ENCODE results near the gene NCAPH2.
"Not testable (repeated sequence)": the region's sequence is repeated elsewhere in the genome, so short reads cannot be mapped to it uniquely, and the experiment has no call there.

Gene NCAPH2

GRCh38 chr22:50530877-50531545 lies 23.0 kb downstream of the NCAPH2 start:
- peak; percentile 73 to 85 for DNase-seq (ENCODE audit: low read depth in 2 of 2)

GRCh38 chr22:50531546-50531961 lies 23.5 kb downstream of the NCAPH2 start:
- no peak for DNase-seq (ENCODE audit: low read depth in 2 of 2)

- no peak for DNase-seq (ENCODE audit: low read depth in 2 of 2)
Measured at GRCh38 chr22:50531962-50532674, 24.1 kb downstream of the NCAPH2 start.

DNA sequence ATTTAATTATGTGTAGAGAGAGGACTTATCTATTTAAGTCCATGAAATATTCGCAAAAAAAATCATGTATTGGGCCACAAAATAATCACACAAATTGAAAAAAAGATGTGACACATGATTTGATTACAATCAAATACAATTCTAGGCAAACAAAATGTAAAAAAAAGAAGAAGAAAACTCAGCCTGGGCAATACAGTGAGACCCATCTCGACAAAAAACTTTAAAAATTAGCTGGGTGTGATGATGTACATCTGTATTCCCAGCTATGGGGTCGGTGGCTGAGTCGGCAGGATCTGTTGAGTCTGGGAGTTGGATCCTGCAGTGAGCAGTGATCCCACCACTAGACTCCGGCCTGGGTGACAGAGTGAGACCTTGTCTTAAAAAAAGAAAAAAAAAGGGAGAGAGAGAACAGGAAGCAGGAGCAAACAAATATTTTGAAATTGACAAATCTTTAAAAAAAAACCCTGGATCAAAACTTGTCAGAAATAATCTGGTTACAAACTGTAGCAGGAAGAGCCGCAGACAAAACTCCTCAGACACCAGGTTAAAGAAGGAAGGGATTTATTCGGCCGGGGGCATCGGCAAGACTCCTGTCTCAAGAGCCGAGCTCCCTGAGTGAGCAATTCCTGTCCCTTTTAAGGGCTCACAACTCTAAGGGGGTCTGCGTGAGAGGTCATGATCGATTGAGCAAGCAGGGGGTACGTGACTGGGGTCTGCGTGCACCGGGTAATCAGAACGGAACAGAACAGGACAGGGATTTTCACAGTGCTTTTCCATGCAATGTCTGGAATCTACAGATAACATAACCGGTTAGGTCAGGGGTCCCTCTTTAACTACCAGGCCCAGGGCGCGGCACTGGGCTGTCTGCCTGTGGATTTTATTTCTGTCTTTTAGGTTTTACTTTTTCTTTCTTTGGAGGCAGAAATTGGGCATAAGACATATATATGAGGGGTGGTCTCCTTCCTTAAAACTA lies 25.1 kb downstream of the NCAPH2 start:
- no peak for DNase-seq (ENCODE audit: low read depth in 2 of 2)

DNA sequence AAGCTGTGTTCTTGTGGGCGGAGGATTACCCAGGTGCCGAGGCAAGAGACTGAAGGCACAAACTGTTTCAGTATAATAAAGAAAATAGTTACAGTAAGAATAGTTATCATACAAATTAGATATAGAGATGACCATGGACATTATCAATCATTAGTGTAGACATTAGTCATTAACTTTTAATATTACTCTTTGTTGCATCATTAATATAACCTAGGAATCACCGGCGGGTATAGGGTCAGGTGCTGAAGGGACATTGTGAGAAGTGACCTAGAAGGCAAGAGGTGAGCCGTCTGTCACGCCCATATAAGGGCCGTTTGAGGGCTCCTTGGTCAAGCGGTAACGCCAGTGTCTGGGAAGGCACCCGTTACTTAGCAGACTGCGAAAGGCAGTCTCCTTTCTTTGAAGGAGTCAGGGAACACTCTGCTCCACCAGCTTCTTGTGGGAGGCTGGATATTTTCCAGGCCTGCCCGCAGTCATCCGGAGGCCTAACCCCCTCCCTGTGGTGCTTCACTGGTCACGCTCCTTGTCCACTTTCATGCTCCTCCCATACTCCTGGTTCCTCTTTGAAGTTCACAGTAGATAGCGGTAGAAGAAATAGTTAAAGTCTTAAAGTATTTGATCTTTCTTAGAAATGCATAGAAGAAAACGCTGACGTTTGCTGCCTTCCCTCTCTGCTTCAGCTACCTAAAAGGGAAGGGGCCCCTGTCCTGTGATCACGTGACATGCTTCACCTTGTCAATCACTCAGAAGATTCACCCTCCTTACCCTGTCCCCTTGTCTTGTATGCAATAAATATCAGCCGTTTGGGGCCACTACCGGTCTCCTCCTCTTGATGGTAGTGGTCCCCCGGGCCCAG lies 26.1 kb downstream of the NCAPH2 start:
- DNase-seq (ENCODE audit: low read depth in 2 of 2), result not testable (repeated sequence)

DNA sequence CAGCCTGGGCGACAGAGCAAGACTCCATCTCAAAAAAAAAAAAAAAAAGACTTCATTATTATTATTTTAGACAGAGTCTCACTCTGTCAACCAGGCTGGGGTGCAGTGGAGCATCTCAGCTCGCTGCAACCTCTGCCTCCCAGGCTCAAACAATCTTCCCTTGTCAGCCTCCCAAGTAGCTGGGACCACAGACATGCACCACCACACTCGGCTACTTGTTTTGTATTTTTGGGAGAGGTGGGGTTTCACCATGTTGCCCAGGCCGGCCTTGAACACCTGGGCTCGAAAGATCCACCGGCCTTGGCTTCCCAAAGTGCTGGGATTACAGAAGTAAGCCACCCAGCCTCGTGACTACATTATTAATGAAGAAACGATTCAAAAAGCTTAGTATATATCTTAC lies 27.1 kb downstream of the NCAPH2 start:
- DNase-seq (ENCODE audit: low read depth in 2 of 2), result no peak

DNA sequence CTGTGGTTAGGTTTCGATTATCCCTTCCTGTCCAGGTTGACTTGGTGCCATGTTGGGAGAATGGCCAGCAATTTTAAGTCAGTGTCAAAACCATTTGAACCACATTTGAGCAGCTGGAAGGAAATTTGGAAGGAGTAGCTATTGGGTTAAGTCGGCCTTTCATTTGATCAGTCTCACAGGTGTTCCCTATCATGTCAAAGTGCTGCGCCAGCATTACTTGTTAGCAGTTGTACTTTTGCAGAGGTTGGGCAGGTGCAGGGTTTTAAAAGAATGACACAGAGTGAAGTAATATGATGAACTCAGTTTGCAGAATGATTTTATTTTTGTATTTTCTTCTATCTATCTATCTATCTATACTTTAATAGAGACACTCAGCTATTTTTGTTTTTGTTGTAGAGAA lies 28.2 kb downstream of the NCAPH2 start:
- DNase-seq (ENCODE audit: low read depth in 2 of 2), result no peak

GRCh38 chr22:50537765-50538164 lies 29.7 kb downstream of the NCAPH2 start:
- no peak for DNase-seq (ENCODE audit: low read depth in 2 of 2)

GRCh38 chr22:50540381-50540780 lies 32.4 kb downstream of the NCAPH2 start:
- DNase-seq (ENCODE audit: low read depth in 2 of 2), result no peak

- not testable (repeated sequence) for DNase-seq (ENCODE audit: low read depth in 2 of 2)
Measured at GRCh38 chr22:50541667-50542026, 33.6 kb downstream of the NCAPH2 start.

- DNase-seq (ENCODE audit: low read depth in 2 of 2), result no peak
Measured at GRCh38 chr22:50542416-50542927, 34.4 kb downstream of the NCAPH2 start.

- DNase-seq (ENCODE audit: low read depth in 2 of 2), result peak; percentile 83 to 86
Measured at GRCh38 chr22:50544078-50544745, 36.2 kb downstream of the NCAPH2 start.

DNA sequence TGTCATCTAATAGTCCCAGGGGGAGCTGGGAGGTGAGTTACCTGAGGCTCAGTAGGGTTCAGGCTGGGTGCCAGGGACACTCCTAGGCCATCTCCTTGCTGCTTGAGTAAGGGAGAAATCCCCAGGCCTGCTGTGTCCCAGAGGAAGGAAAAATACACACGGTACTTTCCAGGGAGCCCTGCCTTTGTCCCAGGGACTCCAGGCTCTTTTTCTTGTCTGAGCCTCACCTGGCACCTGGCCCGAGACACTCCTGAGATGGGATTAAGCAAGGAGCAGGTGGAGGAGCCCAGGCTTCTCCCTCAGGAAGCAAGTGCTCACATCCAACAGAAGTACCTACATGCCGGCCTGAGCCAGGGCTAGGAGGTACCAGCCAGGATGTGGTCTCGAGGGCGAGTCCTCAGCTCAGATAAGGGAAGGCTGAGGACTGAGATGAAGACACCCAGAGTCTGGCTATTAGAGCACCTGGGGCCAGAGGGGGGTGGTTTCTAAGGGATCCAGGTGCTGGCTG lies 36.8 kb downstream of the NCAPH2 start:
- no peak for DNase-seq (ENCODE audit: low read depth in 2 of 2)

- no peak for DNase-seq (ENCODE audit: low read depth in 2 of 2)
Measured at GRCh38 chr22:50545522-50546325, 37.7 kb downstream of the NCAPH2 start, which contains the start of gene KLHDC7B. Gene KLHDC7B, plus strand, starts transcription at chr22:50545899. Its CDS starts 345 bp downstream, at chr22:50546244.

DNA sequence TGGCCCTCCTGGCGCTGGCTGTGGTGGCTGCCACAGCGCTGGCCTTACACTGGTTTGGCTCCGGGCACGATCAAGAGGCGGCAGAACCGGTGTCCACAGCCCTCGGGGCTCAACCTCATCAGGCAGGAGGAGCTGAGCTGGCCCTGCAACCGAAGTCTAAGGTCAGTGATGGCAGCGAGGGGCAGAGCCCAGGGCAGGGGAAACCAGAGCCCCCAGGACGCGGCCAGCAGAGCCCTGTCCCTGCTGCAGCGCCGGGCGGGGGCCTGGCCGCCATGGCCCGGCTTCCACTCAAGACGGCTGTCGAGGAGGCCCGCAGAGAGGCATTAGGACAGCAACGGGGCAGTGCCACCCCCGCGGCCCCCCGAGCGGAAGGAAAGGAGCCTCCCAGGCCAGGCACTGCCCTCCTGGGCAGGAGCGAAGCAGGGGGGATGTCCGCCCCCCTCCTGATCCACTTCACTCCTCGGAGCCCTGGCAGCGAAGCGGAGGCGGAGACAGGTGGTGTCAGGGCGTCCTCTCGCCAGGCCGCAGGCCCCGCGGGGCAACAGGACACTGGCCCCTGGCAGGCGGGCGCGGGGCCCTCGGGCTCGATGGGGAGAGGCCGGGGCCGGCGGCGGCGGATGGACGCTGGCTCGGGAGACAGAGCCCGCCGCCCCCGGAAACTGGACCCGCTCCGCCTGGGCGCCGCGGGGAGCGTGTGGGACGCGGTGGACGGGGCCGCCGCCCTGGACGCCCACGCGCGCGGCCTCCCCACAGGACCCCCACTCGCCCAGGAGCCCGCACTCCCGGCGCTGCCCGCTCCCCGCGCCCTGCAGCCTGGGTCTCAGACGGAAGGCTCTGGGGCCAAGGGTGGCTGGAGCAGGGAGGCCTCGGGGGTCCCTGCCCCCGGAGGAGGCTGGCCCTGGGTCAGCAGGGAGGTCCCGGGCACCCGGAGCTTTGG lies 38.6 kb downstream of the NCAPH2 start:
- DNase-seq (ENCODE audit: low read depth in 2 of 2), result no peak

GRCh38 chr22:50547263-50547985 lies 39.4 kb downstream of the NCAPH2 start:
- DNase-seq (ENCODE audit: low read depth in 2 of 2), result no peak

Measured in stimulated activated CD8-positive, alpha-beta memory T cell treated with anti-CD3 and anti-CD28 coated beads, Interleukin-2, amount 100 ng/mL, for 48 hours (primary cell).